ENCODE measurements around the gene SETBP1. TPM values are rescaled to one million over a fixed set of nuclear protein-coding genes. Genes with fewer than 3 reads are reported as not detected.

The SETBP1 gene
- total RNA-seq, 1 donor from 2014 or later, result 22.6 TPM

- intact Hi-C loops (cut with micrococcal nuclease), result no loop called here
- no peaks in the 10 kb centered on the region for H3K27me3 Mint-ChIP-seq
- H3K36me3 Mint-ChIP-seq (ENCODE audit: low read depth), result no peaks in the 10 kb centered on the region
- H3K4me3 Mint-ChIP-seq, result no peak overlapping the region
- no peak for DNase-seq
- H3K27ac Mint-ChIP-seq, result no peak overlapping the region
- peaks cover 6% of the 10 kb centered on the region for H3K4me1 Mint-ChIP-seq
- H3K9me3 Mint-ChIP-seq, result peaks cover 3% of the 10 kb centered on the region
Measured at GRCh38 chr18:45004546-45005080, 323.9 kb downstream of the SETBP1 start.

- no peaks in the 10 kb centered on the region for H3K27me3 Mint-ChIP-seq
- H3K4me1 Mint-ChIP-seq, result peaks cover 8% of the 10 kb centered on the region
- DNase-seq, result no peak
- H3K4me3 Mint-ChIP-seq, result no peak overlapping the region
- intact Hi-C loops (cut with micrococcal nuclease), result no loop called here
- H3K9me3 Mint-ChIP-seq, result peaks cover 3% of the 10 kb centered on the region
- no peaks in the 10 kb centered on the region for H3K36me3 Mint-ChIP-seq (ENCODE audit: low read depth)
- H3K27ac Mint-ChIP-seq, result no peak overlapping the region
Measured at GRCh38 chr18:45006934-45007333, 326.2 kb downstream of the SETBP1 start.

DNA sequence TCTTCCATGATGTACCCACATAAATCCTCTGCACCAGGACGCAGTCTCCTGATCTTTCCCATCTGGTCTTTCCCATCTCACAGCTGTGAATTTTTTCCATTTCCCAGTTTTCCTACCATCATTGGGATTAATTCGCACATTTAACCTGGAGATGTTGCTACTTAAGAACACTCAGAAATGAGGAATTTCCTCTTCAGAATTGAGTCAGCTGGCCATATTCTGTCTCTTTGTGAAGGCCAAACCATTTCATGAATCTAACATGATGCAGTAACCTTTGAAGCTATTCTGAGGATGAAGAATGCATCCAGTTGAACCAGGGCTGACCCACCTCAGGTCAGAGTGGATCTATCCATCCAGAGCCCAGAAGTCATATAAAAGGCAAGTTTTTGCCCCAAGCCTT lies 326.8 kb downstream of the SETBP1 start:
- peaks cover 3% of the 10 kb centered on the region for H3K9me3 Mint-ChIP-seq
- H3K4me3 Mint-ChIP-seq, result no peak overlapping the region
- H3K27me3 Mint-ChIP-seq, result no peaks in the 10 kb centered on the region
- no peak overlapping the region for H3K27ac Mint-ChIP-seq
- DNase-seq, result no peak
- H3K36me3 Mint-ChIP-seq (ENCODE audit: low read depth), result no peaks in the 10 kb centered on the region
- intact Hi-C loops (cut with micrococcal nuclease), result no loop called here
- peaks cover 8% of the 10 kb centered on the region for H3K4me1 Mint-ChIP-seq

DNA sequence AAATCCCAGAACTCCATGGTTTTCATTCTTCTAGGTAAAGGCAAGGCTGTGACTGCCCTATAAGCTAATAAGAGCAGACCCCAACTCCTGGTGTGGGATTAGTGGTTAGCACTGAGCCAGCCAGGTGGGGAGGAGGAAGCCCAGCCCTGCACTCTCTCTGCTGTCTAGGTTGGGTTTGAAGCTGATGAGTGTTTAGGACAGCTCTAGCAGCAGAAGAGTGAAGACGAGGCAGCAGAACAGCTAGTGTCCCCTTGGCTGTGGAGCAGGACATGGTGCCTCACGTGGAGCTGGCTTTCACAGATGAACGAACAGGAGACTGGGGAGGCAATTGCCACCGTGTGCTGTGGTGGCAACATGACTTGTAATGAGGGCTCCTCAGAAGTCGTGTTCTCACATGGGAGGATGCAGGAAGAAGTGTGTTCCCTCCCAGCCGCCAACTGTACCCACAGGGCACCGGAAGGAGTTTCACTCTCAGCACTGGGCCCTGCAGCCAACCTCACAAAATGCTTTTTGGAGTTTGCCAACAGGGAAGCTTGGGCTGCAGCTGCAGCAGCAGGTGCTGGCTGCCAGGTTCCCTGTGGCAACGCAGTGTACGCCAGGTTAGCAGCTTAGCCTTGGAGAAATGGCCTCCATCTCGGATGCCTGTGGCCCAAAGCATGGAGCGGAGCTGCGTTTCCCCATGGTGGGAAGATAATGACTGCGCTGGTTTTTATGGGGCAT lies 328.2 kb downstream of the SETBP1 start:
- H3K27ac Mint-ChIP-seq, result no peak overlapping the region
- H3K36me3 Mint-ChIP-seq (ENCODE audit: low read depth), result no peaks in the 10 kb centered on the region
- no peak overlapping the region for H3K4me3 Mint-ChIP-seq
- intact Hi-C loops (cut with micrococcal nuclease), result no loop called here
- no peak for DNase-seq
- no peaks in the 10 kb centered on the region for H3K9me3 Mint-ChIP-seq
- H3K27me3 Mint-ChIP-seq, result no peaks in the 10 kb centered on the region
- H3K4me1 Mint-ChIP-seq, result peaks cover 8% of the 10 kb centered on the region

GRCh38 chr18:45009756-45010155 lies 329.1 kb downstream of the SETBP1 start:
- H3K9me3 Mint-ChIP-seq, result no peaks in the 10 kb centered on the region
- H3K27me3 Mint-ChIP-seq, result no peaks in the 10 kb centered on the region
- H3K4me1 Mint-ChIP-seq, result peaks cover 8% of the 10 kb centered on the region
- no peak overlapping the region for H3K27ac Mint-ChIP-seq
- no peaks in the 10 kb centered on the region for H3K36me3 Mint-ChIP-seq (ENCODE audit: low read depth)
- intact Hi-C loops (cut with micrococcal nuclease), result no loop called here
- H3K4me3 Mint-ChIP-seq, result no peak overlapping the region
- DNase-seq, result no peak

- Mint-ChIP-seq H3K27me3 (no peaks in the 10 kb centered on the region), H3K4me1 (peaks cover 8% of the 10 kb centered on the region), H3K9me3 (no peaks in the 10 kb centered on the region), H3K36me3 (ENCODE audit: low read depth) (no peaks in the 10 kb centered on the region), H3K27ac (no peak overlapping the region), H3K4me3 (no peak overlapping the region)
- intact Hi-C loops (cut with micrococcal nuclease), result no loop called here
- DNase-seq, result no peak
Measured at GRCh38 chr18:45012286-45012685, 331.6 kb downstream of the SETBP1 start.

- no peak overlapping the region for H3K27ac Mint-ChIP-seq
- H3K4me3 Mint-ChIP-seq, result no peak overlapping the region
- H3K4me1 Mint-ChIP-seq, result peaks cover 5% of the 10 kb centered on the region
- H3K36me3 Mint-ChIP-seq (ENCODE audit: low read depth), result no peaks in the 10 kb centered on the region
- H3K9me3 Mint-ChIP-seq, result no peaks in the 10 kb centered on the region
- no peak for DNase-seq
- intact Hi-C loops (cut with micrococcal nuclease), result no loop called here
- H3K27me3 Mint-ChIP-seq, result no peaks in the 10 kb centered on the region
Measured at GRCh38 chr18:45014047-45014501, 333.4 kb downstream of the SETBP1 start.

DNA sequence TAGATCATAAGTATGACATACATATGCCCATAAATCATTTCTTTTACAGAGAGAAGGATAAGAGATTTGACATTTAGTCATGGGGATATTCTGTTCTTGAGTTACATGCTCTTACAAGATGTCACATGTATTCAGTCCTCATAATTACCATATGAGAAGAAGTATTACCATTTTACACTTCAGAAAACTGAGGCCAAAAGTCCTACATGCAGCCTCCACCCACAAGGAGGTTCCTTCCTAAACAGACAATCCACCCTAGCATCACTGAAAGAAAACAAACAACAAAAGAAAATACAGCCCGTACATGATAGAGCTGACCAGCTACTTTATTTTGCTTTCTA lies 335.1 kb downstream of the SETBP1 start:
- DNase-seq, result no peak
- H3K27me3 Mint-ChIP-seq, result no peaks in the 10 kb centered on the region
- no peak overlapping the region for H3K4me3 Mint-ChIP-seq
- no peaks in the 10 kb centered on the region for H3K36me3 Mint-ChIP-seq (ENCODE audit: low read depth)
- H3K9me3 Mint-ChIP-seq, result no peaks in the 10 kb centered on the region
- H3K27ac Mint-ChIP-seq, result no peak overlapping the region
- H3K4me1 Mint-ChIP-seq, result no peaks in the 10 kb centered on the region
- intact Hi-C loops (cut with micrococcal nuclease), result no loop called here

DNA sequence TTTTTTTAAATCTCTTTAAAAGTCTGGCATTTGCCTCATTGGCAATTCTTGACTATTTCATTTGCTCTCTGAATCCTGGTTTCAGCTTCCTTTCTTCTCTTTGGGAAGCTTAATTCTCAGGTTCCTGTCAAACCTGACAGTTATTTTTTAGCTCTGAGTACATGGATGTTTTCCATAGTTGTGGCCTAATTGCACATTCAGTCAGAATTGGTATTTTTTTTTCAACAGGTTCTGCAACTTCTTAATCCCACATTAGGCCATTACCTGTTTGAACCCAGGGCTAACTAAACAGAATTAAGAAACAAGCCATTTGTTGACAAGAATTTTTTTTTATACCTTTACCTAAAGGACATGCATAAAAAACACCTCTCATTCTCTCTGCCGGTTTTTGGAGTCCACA lies 338.8 kb downstream of the SETBP1 start:
- intact Hi-C loops (cut with micrococcal nuclease), result no loop called here
- H3K36me3 Mint-ChIP-seq (ENCODE audit: low read depth), result no peaks in the 10 kb centered on the region
- H3K27me3 Mint-ChIP-seq, result no peaks in the 10 kb centered on the region
- H3K4me3 Mint-ChIP-seq, result no peak overlapping the region
- H3K4me1 Mint-ChIP-seq, result no peaks in the 10 kb centered on the region
- no peaks in the 10 kb centered on the region for H3K9me3 Mint-ChIP-seq
- H3K27ac Mint-ChIP-seq, result no peak overlapping the region
- no peak for DNase-seq

GRCh38 chr18:45023519-45023918 lies 342.8 kb downstream of the SETBP1 start:
- no peak for DNase-seq
- intact Hi-C loops (cut with micrococcal nuclease), result no loop called here
- no peaks in the 10 kb centered on the region for H3K9me3 Mint-ChIP-seq

GRCh38 chr18:45024357-45025088 lies 343.8 kb downstream of the SETBP1 start:
- Mint-ChIP-seq H3K4me3 (no peak overlapping the region), H3K9me3 (no peaks in the 10 kb centered on the region), H3K27me3 (no peaks in the 10 kb centered on the region), H3K4me1 (no peaks in the 10 kb centered on the region), H3K27ac (no peak overlapping the region), H3K36me3 (ENCODE audit: low read depth) (no peaks in the 10 kb centered on the region)
- intact Hi-C loops (cut with micrococcal nuclease), result no loop called here
- no peak for DNase-seq

More at GRCh38 chr18:45023519-45023918, 342.8 kb downstream of the SETBP1 start:
- Mint-ChIP-seq H3K4me3 (no peak overlapping the region), H3K27ac (no peak overlapping the region), H3K27me3 (no peaks in the 10 kb centered on the region), H3K4me1 (no peaks in the 10 kb centered on the region), H3K36me3 (ENCODE audit: low read depth) (no peaks in the 10 kb centered on the region)

DNA sequence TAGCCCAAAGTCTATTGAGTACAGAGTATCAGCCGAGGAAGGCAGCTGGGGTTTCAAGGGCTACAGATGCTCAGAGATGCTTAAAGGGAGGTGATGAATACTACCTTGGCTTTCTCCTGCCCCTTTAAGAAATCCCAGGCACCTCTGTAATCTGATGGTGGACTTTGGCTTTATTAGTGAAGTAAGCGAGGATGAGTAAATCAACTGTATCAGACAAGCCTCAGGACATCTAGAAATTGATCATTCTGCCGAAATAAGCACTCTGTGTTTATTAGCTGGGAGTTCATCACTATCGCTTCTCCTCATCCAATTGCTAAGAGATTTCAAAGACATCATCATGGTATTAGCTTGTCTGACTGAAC lies 344.4 kb downstream of the SETBP1 start:
- Mint-ChIP-seq H3K36me3 (ENCODE audit: low read depth) (no peaks in the 10 kb centered on the region), H3K4me3 (no peak overlapping the region), H3K27me3 (no peaks in the 10 kb centered on the region), H3K9me3 (no peaks in the 10 kb centered on the region), H3K27ac (no peak overlapping the region), H3K4me1 (no peaks in the 10 kb centered on the region)
- intact Hi-C loops (cut with micrococcal nuclease), result no loop called here
- DNase-seq, result no peak

- no peaks in the 10 kb centered on the region for H3K9me3 Mint-ChIP-seq
- intact Hi-C loops (cut with micrococcal nuclease), result no loop called here
- H3K4me1 Mint-ChIP-seq, result no peaks in the 10 kb centered on the region
Measured at GRCh38 chr18:45026162-45026561, 345.5 kb downstream of the SETBP1 start.

GRCh38 chr18:45034179-45034578 lies 353.5 kb downstream of the SETBP1 start:
- no peaks in the 10 kb centered on the region for H3K36me3 Mint-ChIP-seq (ENCODE audit: low read depth)
- H3K9me3 Mint-ChIP-seq, result no peaks in the 10 kb centered on the region
- no peak overlapping the region for H3K27ac Mint-ChIP-seq
- no peak for DNase-seq
- no peaks in the 10 kb centered on the region for H3K4me1 Mint-ChIP-seq
- no peak overlapping the region for H3K4me3 Mint-ChIP-seq
- no peaks in the 10 kb centered on the region for H3K27me3 Mint-ChIP-seq
- intact Hi-C loops (cut with micrococcal nuclease), result no loop called here

More at GRCh38 chr18:45026162-45026561, 345.5 kb downstream of the SETBP1 start:
- Mint-ChIP-seq H3K27ac (no peak overlapping the region), H3K4me3 (no peak overlapping the region), H3K36me3 (ENCODE audit: low read depth) (no peaks in the 10 kb centered on the region), H3K27me3 (no peaks in the 10 kb centered on the region)
- DNase-seq, result no peak
